Dendritic cell treated with granulocyte-macrophage colony-stimulating factor and Interleukin-4, amounts not matched to agents 40 ng/mL and 50 ng/mL, for 4 days (primary cell): Measurements from ENCODE around the gene NAXE.

ENCODE experiments used
- H3K27ac Mint-ChIP-seq: one replicate; pipeline ENCODE4 v1.8.0; 2022; ENCODE audit warnings: mild to moderate bottlenecking, mixed read lengths
- H3K27me3 Mint-ChIP-seq: one replicate; pipeline ENCODE4 v1.8.0; 2022; ENCODE audit warnings: mild to moderate bottlenecking, mixed read lengths
- H3K36me3 Mint-ChIP-seq: one replicate; pipeline ENCODE4 v1.8.0; 2022; ENCODE audit warnings: low read depth, mixed read lengths
- H3K4me1 Mint-ChIP-seq: one replicate; pipeline ENCODE4 v1.8.0; 2022; ENCODE audit warnings: low read depth, mixed read lengths
- H3K4me3 Mint-ChIP-seq: one replicate; pipeline ENCODE4 v1.8.0; 2022; ENCODE audit warnings: mild to moderate bottlenecking, moderate library complexity, mixed read lengths
- H3K9me3 Mint-ChIP-seq: one replicate; pipeline ENCODE4 v1.8.0; 2022; ENCODE audit warnings: mixed read lengths
- intact Hi-C: fragments of 100-400 bp; cut with micrococcal nuclease; formaldehyde crosslinking; loops from one replicate; pipeline ENCODE4 v1.15.0; 2022

Gene NAXE

GRCh38 chr1:156554971-156555370 is 36.6 kb upstream of the NAXE start:
- no peaks in the 10 kb centered on the region for H3K36me3 Mint-ChIP-seq
- no peak overlapping the region for H3K27ac Mint-ChIP-seq
- no peak overlapping the region for H3K4me3 Mint-ChIP-seq
- intact Hi-C loops = no loop called here
- H3K9me3 Mint-ChIP-seq = no peaks in the 10 kb centered on the region
- peaks cover 1% of the 10 kb centered on the region for H3K27me3 Mint-ChIP-seq
- peaks cover 41% of the 10 kb centered on the region for H3K4me1 Mint-ChIP-seq

- H3K4me3 Mint-ChIP-seq = no peak overlapping the region
- H3K27ac Mint-ChIP-seq = no peak overlapping the region
- H3K4me1 Mint-ChIP-seq = peaks cover 44% of the 10 kb centered on the region
- H3K36me3 Mint-ChIP-seq = no peaks in the 10 kb centered on the region
- H3K27me3 Mint-ChIP-seq = peaks cover under 1% of the 10 kb centered on the region
- intact Hi-C loops = no loop called here
- H3K9me3 Mint-ChIP-seq = no peaks in the 10 kb centered on the region
Observed at GRCh38 chr1:156555715-156556114, 35.9 kb upstream of the NAXE start.

- intact Hi-C loops = no loop called here
- Mint-ChIP-seq H3K9me3 (no peaks in the 10 kb centered on the region), H3K4me3 (no peak overlapping the region), H3K27me3 (no peaks in the 10 kb centered on the region), H3K36me3 (no peaks in the 10 kb centered on the region), H3K4me1 (peaks cover 45% of the 10 kb centered on the region), H3K27ac (no peak overlapping the region)
Observed at GRCh38 chr1:156556354-156556753, 35.2 kb upstream of the NAXE start.

GRCh38 chr1:156559086-156559796 is 32.3 kb upstream of the NAXE start:
- intact Hi-C loops = no loop called here
- peaks cover 16% of the 10 kb centered on the region for H3K4me1 Mint-ChIP-seq
- no peaks in the 10 kb centered on the region for H3K9me3 Mint-ChIP-seq
- no peaks in the 10 kb centered on the region for H3K27me3 Mint-ChIP-seq
- H3K36me3 Mint-ChIP-seq = no peaks in the 10 kb centered on the region
- H3K4me3 Mint-ChIP-seq = no peak overlapping the region
- no peak overlapping the region for H3K27ac Mint-ChIP-seq

GRCh38 chr1:156559797-156560385 is 31.7 kb upstream of the NAXE start:
- Mint-ChIP-seq H3K4me3 (no peak overlapping the region), H3K27me3 (no peaks in the 10 kb centered on the region), H3K27ac (no peak overlapping the region), H3K4me1 (peaks cover 9% of the 10 kb centered on the region), H3K9me3 (no peaks in the 10 kb centered on the region), H3K36me3 (no peaks in the 10 kb centered on the region)
- intact Hi-C loops = no loop called here

GRCh38 chr1:156560585-156561163 is 30.9 kb upstream of the NAXE start:
- Mint-ChIP-seq H3K4me3 (no peak overlapping the region), H3K27me3 (no peaks in the 10 kb centered on the region), H3K4me1 (peaks cover 5% of the 10 kb centered on the region), H3K9me3 (no peaks in the 10 kb centered on the region), H3K27ac (peak overlapping the region; percentile 7), H3K36me3 (no peaks in the 10 kb centered on the region)
- intact Hi-C loops = no loop called here

- H3K27me3 Mint-ChIP-seq = no peaks in the 10 kb centered on the region
- no peak overlapping the region for H3K27ac Mint-ChIP-seq
- intact Hi-C loops = no loop called here
- H3K4me3 Mint-ChIP-seq = no peak overlapping the region
- H3K36me3 Mint-ChIP-seq = no peaks in the 10 kb centered on the region
- no peaks in the 10 kb centered on the region for H3K9me3 Mint-ChIP-seq
- peaks cover 16% of the 10 kb centered on the region for H3K4me1 Mint-ChIP-seq
Observed at GRCh38 chr1:156565519-156565918, 26.1 kb upstream of the NAXE start.

- Mint-ChIP-seq H3K4me3 (no peak overlapping the region), H3K9me3 (no peaks in the 10 kb centered on the region), H3K36me3 (no peaks in the 10 kb centered on the region), H3K27ac (no peak overlapping the region), H3K4me1 (peaks cover 21% of the 10 kb centered on the region), H3K27me3 (no peaks in the 10 kb centered on the region)
- intact Hi-C loops = no loop called here
Observed at GRCh38 chr1:156566436-156566835, 25.1 kb upstream of the NAXE start.

- Mint-ChIP-seq H3K36me3 (no peaks in the 10 kb centered on the region), H3K4me1 (peaks cover 37% of the 10 kb centered on the region), H3K4me3 (no peak overlapping the region), H3K27me3 (peaks cover 6% of the 10 kb centered on the region), H3K27ac (peak overlapping the region; percentile 33), H3K9me3 (no peaks in the 10 kb centered on the region)
- intact Hi-C loops = loop anchor here (5.0 kb wide), 2 partner anchors 69 to 89 kb away; partner anchors contain the start of gene MEF2D
Observed at GRCh38 chr1:156571261-156571852, 20.2 kb upstream of the NAXE start.

- H3K4me1 Mint-ChIP-seq = peaks cover 33% of the 10 kb centered on the region
- no peaks in the 10 kb centered on the region for H3K36me3 Mint-ChIP-seq
- intact Hi-C loops = loop anchor here (5.0 kb wide), 2 partner anchors 70 to 90 kb away; partner anchors contain the start of gene MEF2D
- H3K27ac Mint-ChIP-seq = peak within 1 kb of the TSS; percentile 33
- peak within 1 kb of the TSS; percentile 76 for H3K4me3 Mint-ChIP-seq
- peaks cover 6% of the 10 kb centered on the region for H3K27me3 Mint-ChIP-seq
- H3K9me3 Mint-ChIP-seq = no peaks in the 10 kb centered on the region
Observed at GRCh38 chr1:156571919-156572662, 19.5 kb upstream of the NAXE start, which contains the start of gene IQGAP3. IQGAP3 (minus strand) TSS chr1:156572565; CDS start chr1:156572529, 36 bp downstream.

GRCh38 chr1:156572663-156573018 is 18.9 kb upstream of the NAXE start:
- Mint-ChIP-seq H3K9me3 (no peaks in the 10 kb centered on the region), H3K27ac (peak overlapping the region; percentile 33), H3K36me3 (no peaks in the 10 kb centered on the region), H3K4me1 (peaks cover 33% of the 10 kb centered on the region), H3K4me3 (peak overlapping the region; percentile 76), H3K27me3 (peaks cover 6% of the 10 kb centered on the region)
- intact Hi-C loops = loop anchor here (5.0 kb wide), 2 partner anchors 70 to 90 kb away; partner anchors contain the start of gene MEF2D

- H3K4me3 Mint-ChIP-seq = no peak overlapping the region
- no peak overlapping the region for H3K27ac Mint-ChIP-seq
- peaks cover 6% of the 10 kb centered on the region for H3K27me3 Mint-ChIP-seq
- no peaks in the 10 kb centered on the region for H3K9me3 Mint-ChIP-seq
- intact Hi-C loops = loop anchor here (5.0 kb wide), 2 partner anchors 72 to 92 kb away; partner anchors contain the start of gene MEF2D
- H3K4me1 Mint-ChIP-seq = peaks cover 33% of the 10 kb centered on the region
- no peaks in the 10 kb centered on the region for H3K36me3 Mint-ChIP-seq
Observed at GRCh38 chr1:156574039-156574633, 17.4 kb upstream of the NAXE start.

- peaks cover 9% of the 10 kb centered on the region for H3K27me3 Mint-ChIP-seq
- H3K36me3 Mint-ChIP-seq = no peaks in the 10 kb centered on the region
- peaks cover 15% of the 10 kb centered on the region for H3K4me1 Mint-ChIP-seq
- no peak overlapping the region for H3K4me3 Mint-ChIP-seq
- H3K9me3 Mint-ChIP-seq = no peaks in the 10 kb centered on the region
- H3K27ac Mint-ChIP-seq = no peak overlapping the region
- intact Hi-C loops = no loop called here
Observed at GRCh38 chr1:156577550-156577949, 14.0 kb upstream of the NAXE start.
